Neural progenitor cell (in vitro differentiated cells): ENCODE data around the gene PPP2R2D. TPM values are rescaled to one million over a fixed set of nuclear protein-coding genes. Genes with fewer than 3 reads are reported as not detected.

Experiments used
- DNase-seq: peaks from one replicate; pipeline ENCODE4 v3.0.0-alpha.2; 2016; ENCODE audit warnings: low spot score
- H2AFZ ChIP-seq: fragments of 200-600 bp; sonication (generic); replicated peaks from 2 replicates; pipeline ENCODE4 v1.6.1; 2016; ENCODE audit warnings: antibody characterized with exemption
- H3F3A ChIP-seq: fragments of 200-600 bp; sonication (generic); 2 replicates; pipeline ENCODE4 v1.6.1; 2016; ENCODE audit warnings: antibody characterized with exemption, low read depth
- H3K27ac ChIP-seq: fragments of 200-600 bp; sonication (generic); 2 replicates; pipeline ENCODE4 v1.5.1; 2016; ENCODE audit warnings: mild to moderate bottlenecking
- H3K27me3 ChIP-seq: fragments of 200-600 bp; sonication (generic); 2 replicates; pipeline ENCODE4 v1.6.1; 2016; ENCODE audit warnings: mild to moderate bottlenecking, moderate library complexity
- H3K36me3 ChIP-seq: fragments of 200-600 bp; sonication (generic); 2 replicates; pipeline ENCODE4 v1.5.1; 2016
- H3K4me1 ChIP-seq: fragments of 200-600 bp; sonication (generic); 2 replicates; pipeline ENCODE4 v1.6.1; 2016; ENCODE audit warnings: mixed run types
- H3K4me2 ChIP-seq: fragments of 200-600 bp; sonication (generic); 2 replicates; pipeline ENCODE4 v1.6.1; 2016
- H3K4me3 ChIP-seq: fragments of 200-600 bp; sonication (generic); 2 replicates; pipeline ENCODE4 v1.5.1; 2016
- H3K79me2 ChIP-seq: fragments of 200-600 bp; sonication (generic); 2 replicates; pipeline ENCODE4 v1.6.1; 2016; ENCODE audit warnings: low read depth
- H3K9ac ChIP-seq: fragments of 200-600 bp; sonication (generic); 2 replicates; pipeline ENCODE4 v1.6.1; 2016
- H3K9me3 ChIP-seq: fragments of 200-600 bp; sonication (generic); 2 replicates; pipeline ENCODE4 v1.5.1; 2016; ENCODE audit warnings: low read depth
- H4K20me1 ChIP-seq: fragments of 200-600 bp; sonication (generic); 2 replicates; pipeline ENCODE4 v1.6.1; 2016; ENCODE audit warnings: low read depth
- H3K27ac Mint-ChIP-seq: 3 replicates; pipeline ENCODE4 v1.8.0; 2021; ENCODE audit warnings: mixed read lengths
- H3K27me3 Mint-ChIP-seq: 2 replicates; pipeline ENCODE4 v1.8.0; 2022; ENCODE audit warnings: low read depth, mild to moderate bottlenecking, inconsistent platforms, moderate library complexity, mixed read lengths; ENCODE audit not compliant: insufficient read depth
- H3K36me3 Mint-ChIP-seq: 3 replicates; pipeline ENCODE4 v1.8.0; 2021; ENCODE audit warnings: mixed read lengths
- H3K4me1 Mint-ChIP-seq: 3 replicates; pipeline ENCODE4 v1.8.0; 2021; ENCODE audit warnings: mixed read lengths
- H3K4me3 Mint-ChIP-seq: 3 replicates; pipeline ENCODE4 v1.8.0; 2021; ENCODE audit warnings: mild to moderate bottlenecking, moderate library complexity, mixed read lengths
- H3K9me3 Mint-ChIP-seq: 3 replicates; pipeline ENCODE4 v1.8.0; 2020; ENCODE audit warnings: mixed read lengths
- CTCF ChIP-seq: fragments of 200-600 bp; sonication (generic); IDR thresholded peaks from 2 replicates; pipeline ENCODE4 v1.5.1; 2017; ENCODE audit warnings: antibody characterized with exemption, mild to moderate bottlenecking
- EZH2 ChIP-seq: fragments of 200-600 bp; sonication (generic); IDR thresholded peaks from 2 replicates; pipeline ENCODE4 v1.6.1; 2017; ENCODE audit warnings: antibody characterized with exemption, mild to moderate bottlenecking, moderate library complexity
- EZH2phosphoT487 ChIP-seq: fragments of 200-600 bp; sonication (generic); IDR thresholded peaks from 2 replicates; pipeline ENCODE4 v1.6.1; 2017; ENCODE audit warnings: antibody characterized with exemption
- total RNA-seq: library from RNA; depleted of rRNA; stranded (reverse); fragments of >200 nt; gene quantifications from 2 replicates; pipeline ENCODE4 v1.2.3, GENCODE V29; 2015; ENCODE audit warnings: low replicate concordance

PPP2R2D gene
- total RNA-seq, 1 donor from 2014 or later: 28.1 TPM

- Histone ChIP-seq H4K20me1 (peaks cover 35% of the 10 kb centered on the region), H3K4me2 (no peak overlapping the region), H3K79me2 (peaks cover 65% of the 10 kb centered on the region), H2AFZ (no peak overlapping the region), H3K27me3 (no peaks in the 10 kb centered on the region), H3K36me3 (no peaks in the 10 kb centered on the region), H3K9me3 (no peaks in the 10 kb centered on the region), H3F3A (no peaks in the 10 kb centered on the region), H3K9ac (no peak overlapping the region), H3K4me3 (no peak overlapping the region), H3K27ac (no peak overlapping the region), H3K4me1 (peaks cover 9% of the 10 kb centered on the region)
- Mint-ChIP-seq H3K4me3 (no peak overlapping the region), H3K27me3 (peaks cover 2% of the 10 kb centered on the region), H3K27ac (no peak overlapping the region), H3K4me1 (peaks cover 17% of the 10 kb centered on the region), H3K9me3 (peaks cover 15% of the 10 kb centered on the region), H3K36me3 (peaks cover 26% of the 10 kb centered on the region)
- no peak for DNase-seq
- TF ChIP-seq EZH2phosphoT487 (no peak), EZH2 (no peak), CTCF (no peak)
These were observed 19.3 kb downstream of the PPP2R2D start for GRCh38 chr10:131920151-131920550.

- H3K4me1 ChIP-seq: peaks cover 9% of the 10 kb centered on the region
- H3K4me3 Mint-ChIP-seq: no peak overlapping the region
- H4K20me1 ChIP-seq: peaks cover 30% of the 10 kb centered on the region
- H3K27me3 ChIP-seq: no peaks in the 10 kb centered on the region
- H3K27ac ChIP-seq: no peak overlapping the region
- no peak for DNase-seq
- H3K4me2 ChIP-seq: no peak overlapping the region
- no peak overlapping the region for H2AFZ ChIP-seq
- H3K4me1 Mint-ChIP-seq: peaks cover 13% of the 10 kb centered on the region
- H3K9ac ChIP-seq: no peak overlapping the region
- no peak overlapping the region for H3K4me3 ChIP-seq
- H3K9me3 Mint-ChIP-seq: peaks cover 20% of the 10 kb centered on the region
- no peak overlapping the region for H3K27ac Mint-ChIP-seq
- TF ChIP-seq EZH2phosphoT487: no peak
- no peak for TF ChIP-seq EZH2
- TF ChIP-seq CTCF: no peak
- H3K36me3 Mint-ChIP-seq: peaks cover 26% of the 10 kb centered on the region
- H3K79me2 ChIP-seq: peaks cover 65% of the 10 kb centered on the region
- no peaks in the 10 kb centered on the region for H3K36me3 ChIP-seq
- H3K9me3 ChIP-seq: no peaks in the 10 kb centered on the region
- H3F3A ChIP-seq: no peaks in the 10 kb centered on the region
- H3K27me3 Mint-ChIP-seq: peaks cover 2% of the 10 kb centered on the region
These were observed 19.9 kb downstream of the PPP2R2D start for GRCh38 chr10:131920693-131921092.

GRCh38 chr10:131921184-131921583 is 20.4 kb downstream of the PPP2R2D start:
- Mint-ChIP-seq H3K27ac (no peak overlapping the region), H3K4me3 (no peak overlapping the region), H3K36me3 (peaks cover 26% of the 10 kb centered on the region), H3K27me3 (peaks cover 2% of the 10 kb centered on the region), H3K4me1 (peaks cover 13% of the 10 kb centered on the region), H3K9me3 (peaks cover 20% of the 10 kb centered on the region)
- Histone ChIP-seq H3K4me1 (peaks cover 9% of the 10 kb centered on the region), H3K9me3 (no peaks in the 10 kb centered on the region), H3K4me2 (peak overlapping the region; percentile 3), H3K27ac (no peak overlapping the region), H3K4me3 (no peak overlapping the region), H2AFZ (no peak overlapping the region), H3K27me3 (no peaks in the 10 kb centered on the region), H3F3A (no peaks in the 10 kb centered on the region), H3K36me3 (no peaks in the 10 kb centered on the region), H3K9ac (no peak overlapping the region), H4K20me1 (peaks cover 30% of the 10 kb centered on the region), H3K79me2 (peaks cover 65% of the 10 kb centered on the region)
- peak; percentile 51 for DNase-seq
- no peak for TF ChIP-seq EZH2
- TF ChIP-seq EZH2phosphoT487: no peak
- no peak for TF ChIP-seq CTCF
